HS-5 (cell line): ENCODE measurements around the gene GALNT12.

Experiments
- DNase-seq: peaks from one replicate; pipeline ENCODE4 v3.0.0-alpha.2; 2012; ENCODE audit warnings: low read depth

GALNT12 gene

DNA sequence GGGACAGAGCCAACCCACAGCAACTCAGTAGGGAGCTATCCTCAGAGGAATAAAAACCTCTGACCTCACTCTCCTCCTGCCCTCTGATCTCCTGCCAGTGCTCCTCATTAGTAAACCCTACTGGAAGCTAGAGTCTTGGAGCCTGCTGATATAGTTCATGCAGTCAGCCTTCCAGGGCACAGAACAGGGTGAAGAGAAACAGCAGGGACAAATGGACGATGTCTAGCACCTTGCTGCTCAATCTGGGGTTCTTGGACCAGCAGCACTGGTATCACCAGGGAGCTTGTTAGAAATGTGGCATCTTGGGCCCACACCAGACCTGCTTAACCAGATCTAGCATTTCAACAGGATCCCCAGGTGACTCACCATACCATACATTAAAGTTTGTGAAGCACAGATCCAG lies 5.5 kb upstream of the GALNT12 start:
- DNase-seq, result no peak

GRCh38 chr9:98804083-98804482 lies 3.4 kb upstream of the GALNT12 start:
- no peak for DNase-seq

- DNase-seq, result no peak
Observed at GRCh38 chr9:98805506-98806272, 1.8 kb upstream of the GALNT12 start.

- no peak for DNase-seq
Observed at GRCh38 chr9:98806394-98807035, 955 bp upstream of the GALNT12 start.

DNA sequence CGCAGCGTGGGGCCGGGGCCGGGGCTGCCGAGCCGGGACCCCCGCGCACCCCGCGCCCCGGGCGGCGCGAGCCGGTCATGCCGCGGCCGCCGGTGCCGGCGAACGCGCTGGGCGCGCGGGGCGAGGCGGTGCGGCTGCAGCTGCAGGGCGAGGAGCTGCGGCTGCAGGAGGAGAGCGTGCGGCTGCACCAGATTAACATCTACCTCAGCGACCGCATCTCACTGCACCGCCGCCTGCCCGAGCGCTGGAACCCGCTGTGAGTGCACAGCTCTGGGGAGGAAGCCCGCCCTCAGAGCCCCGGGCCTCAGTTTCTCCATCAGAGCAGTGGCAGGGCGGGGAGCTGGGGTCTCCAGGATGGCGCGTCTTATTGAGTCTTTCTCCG lies 335 bp downstream of the GALNT12 start:
- no peak for DNase-seq

GRCh38 chr9:98808411-98808815 lies 943 bp downstream of the GALNT12 start:
- DNase-seq, result no peak

DNA sequence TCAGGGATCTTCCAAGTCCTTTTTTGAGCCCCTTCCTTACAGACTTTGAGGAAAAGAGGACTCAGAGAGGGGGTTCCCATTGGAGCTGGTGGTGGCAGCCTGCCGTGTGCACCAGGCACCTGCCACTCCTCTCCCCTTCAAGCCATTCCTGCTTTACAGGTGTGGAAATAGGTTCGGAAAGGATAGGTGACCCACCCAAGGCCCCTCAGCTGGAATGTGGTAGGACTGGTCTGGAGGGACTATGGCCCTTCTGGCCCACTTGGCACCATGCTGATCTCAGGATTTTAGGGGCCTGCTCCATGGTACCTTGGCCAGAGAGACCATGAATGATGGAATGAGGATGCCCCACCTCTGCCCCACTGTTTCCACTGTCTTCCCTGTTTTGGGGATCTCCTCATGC lies 1.4 kb downstream of the GALNT12 start:
- no peak for DNase-seq

DNA sequence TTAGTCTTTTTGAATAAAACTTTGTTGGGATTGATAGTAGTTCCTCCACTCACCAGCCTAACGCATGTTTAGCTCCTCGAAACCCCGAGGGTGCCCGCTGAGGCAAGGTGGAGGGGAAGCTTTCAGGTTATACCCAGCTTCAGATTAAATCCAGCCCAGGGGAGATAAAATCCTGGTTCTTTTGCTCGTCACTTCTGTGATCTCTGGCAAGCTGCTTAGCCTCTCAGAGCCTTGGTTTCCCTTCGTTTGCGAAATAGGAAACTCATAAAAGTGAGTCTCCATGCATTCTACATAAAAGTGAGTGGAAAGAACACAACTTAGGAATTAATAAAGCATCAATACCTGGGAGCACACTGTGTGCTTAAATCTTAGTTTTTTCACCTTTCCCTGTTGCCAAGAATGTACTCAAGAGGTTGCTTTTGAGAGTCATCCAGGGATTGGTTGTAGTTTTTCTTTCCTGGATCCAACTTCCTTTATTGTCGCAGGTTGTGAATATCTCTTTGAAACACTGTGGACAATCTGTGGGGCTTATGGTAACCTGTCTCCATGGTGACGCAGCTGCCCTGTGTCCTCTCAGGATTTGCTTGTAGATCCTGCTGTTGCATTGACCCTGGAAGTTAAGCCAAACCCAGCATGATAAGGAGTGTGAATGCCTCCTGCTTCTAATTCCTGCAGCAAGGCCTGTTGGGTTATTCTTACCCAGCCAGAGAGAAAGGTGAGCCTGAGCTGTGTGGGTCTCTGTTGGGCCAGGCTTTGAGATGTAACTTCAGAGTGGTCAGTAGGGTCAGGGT lies 2.0 kb downstream of the GALNT12 start:
- DNase-seq, result no peak

GRCh38 chr9:98810102-98810842 lies 2.8 kb downstream of the GALNT12 start:
- DNase-seq, result no peak

- DNase-seq, result peak; percentile 78
Observed at GRCh38 chr9:98811051-98811650, 3.7 kb downstream of the GALNT12 start.

GRCh38 chr9:98815391-98815951 lies 8.0 kb downstream of the GALNT12 start:
- DNase-seq, result no peak

DNA sequence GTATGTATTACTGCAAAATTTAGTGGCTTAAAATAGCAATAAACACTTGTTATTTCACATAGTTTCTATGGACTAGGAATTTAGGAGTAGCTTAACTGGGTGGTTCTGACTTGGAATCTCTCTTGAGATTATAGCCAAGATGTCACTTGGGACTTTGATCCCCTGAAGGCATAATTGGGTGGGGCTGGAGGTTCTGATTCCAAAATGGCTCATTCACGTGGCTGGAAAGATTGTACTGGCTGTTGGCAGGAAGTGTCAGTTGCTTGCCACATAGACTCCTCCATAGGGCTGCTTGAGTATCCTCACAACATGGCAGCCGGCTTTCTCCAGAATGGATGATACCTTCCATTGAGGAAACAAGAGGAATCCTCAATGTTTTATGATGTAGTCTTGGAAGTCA lies 11.3 kb downstream of the GALNT12 start:
- no peak for DNase-seq

DNA sequence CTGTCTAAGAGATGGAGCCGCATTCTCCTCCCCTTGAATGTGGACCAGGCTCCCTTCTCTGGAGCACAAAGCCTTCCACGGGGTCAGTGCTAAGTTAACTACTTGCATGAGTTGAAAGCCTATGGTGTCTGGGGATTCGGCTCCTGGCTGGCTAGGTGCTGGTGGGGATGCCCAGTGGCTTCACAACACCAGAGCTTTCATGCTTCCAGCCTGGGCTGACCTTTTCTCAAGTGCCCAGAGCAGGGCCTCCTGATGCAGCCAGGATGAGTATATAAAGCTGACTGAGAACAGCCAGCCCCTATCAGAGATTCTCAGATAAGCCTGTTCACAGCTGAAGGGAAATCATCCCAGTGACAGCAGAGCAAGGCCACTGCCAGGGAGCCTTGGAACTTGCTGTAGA lies 11.8 kb downstream of the GALNT12 start:
- DNase-seq, result no peak

DNA sequence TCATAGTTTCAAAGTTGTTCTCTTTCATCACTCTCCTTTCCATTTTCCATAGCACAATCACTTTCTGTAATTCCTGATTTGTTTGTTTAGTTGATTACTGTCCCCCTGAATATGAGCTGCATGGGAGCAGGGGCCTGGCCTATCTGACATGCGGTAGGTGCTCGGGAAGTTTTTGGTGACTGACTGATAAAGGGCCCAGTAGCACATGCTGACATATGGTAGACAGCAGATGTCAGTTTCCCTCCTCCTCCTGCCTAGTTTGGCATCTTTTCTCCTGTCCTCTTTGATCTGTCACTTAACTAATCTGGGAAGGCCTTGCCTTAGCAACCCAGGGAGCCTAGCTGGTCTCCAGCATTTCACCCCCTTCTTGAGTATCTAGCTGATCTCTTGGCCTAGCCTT lies 14.4 kb downstream of the GALNT12 start:
- DNase-seq, result no peak

DNA sequence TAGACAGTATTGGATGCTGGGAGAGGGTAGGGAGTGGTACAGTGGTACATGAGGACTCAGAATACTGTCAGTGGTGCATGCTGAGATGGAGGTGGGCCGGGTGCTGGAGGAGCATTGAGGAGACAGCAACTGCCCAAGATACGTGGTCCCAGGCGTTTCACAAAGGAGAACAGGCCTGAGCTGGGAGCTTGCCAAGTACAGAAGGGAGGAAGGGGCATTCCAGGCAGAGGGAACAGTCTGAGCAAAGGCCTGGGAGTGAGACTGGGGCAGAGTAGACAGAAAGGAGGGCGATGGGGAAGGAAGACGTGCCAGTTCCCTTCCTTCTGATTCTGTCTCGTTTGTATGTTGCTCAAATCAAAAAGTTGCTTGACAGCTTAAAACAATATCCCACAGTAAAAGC lies 15.2 kb downstream of the GALNT12 start:
- DNase-seq, result no peak

DNA sequence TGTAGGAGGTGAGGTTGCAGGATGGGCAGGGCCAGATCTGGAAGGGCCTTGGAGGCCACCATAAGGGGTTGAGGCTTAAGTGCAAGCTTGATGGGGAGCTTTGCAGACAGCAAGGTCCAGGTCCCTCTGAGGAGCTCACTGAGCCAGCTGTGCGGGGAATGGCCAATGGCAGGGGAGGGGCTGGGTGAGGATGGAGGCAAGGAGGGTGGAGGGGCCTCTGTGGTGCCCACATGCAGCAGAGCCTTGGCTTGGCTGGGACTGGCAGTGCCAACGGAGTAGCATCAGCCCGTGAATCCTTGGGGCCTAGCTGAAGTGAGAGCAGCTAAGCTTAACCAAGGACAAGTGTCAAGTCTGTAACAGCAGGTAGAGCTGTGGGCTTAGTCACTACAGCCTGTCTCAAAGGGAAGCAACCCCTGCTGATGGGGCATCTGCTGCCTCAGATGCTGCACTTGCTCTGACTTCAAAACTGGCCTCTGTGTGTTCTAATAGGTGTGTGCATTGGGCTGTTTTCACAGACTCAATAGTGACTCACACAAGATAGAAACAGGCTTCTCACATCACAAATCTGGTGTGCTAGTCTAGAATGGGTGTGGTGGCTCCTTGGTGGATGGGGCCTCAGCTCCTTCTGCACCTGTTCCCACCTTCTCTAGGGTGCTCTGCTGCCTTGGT lies 16.3 kb downstream of the GALNT12 start:
- DNase-seq, result no peak

- DNase-seq, result no peak
Observed at GRCh38 chr9:98825414-98825813, 17.9 kb downstream of the GALNT12 start.

GRCh38 chr9:98826716-98827115 lies 19.2 kb downstream of the GALNT12 start:
- DNase-seq, result no peak

GRCh38 chr9:98829766-98830165 lies 22.3 kb downstream of the GALNT12 start:
- no peak for DNase-seq

DNA sequence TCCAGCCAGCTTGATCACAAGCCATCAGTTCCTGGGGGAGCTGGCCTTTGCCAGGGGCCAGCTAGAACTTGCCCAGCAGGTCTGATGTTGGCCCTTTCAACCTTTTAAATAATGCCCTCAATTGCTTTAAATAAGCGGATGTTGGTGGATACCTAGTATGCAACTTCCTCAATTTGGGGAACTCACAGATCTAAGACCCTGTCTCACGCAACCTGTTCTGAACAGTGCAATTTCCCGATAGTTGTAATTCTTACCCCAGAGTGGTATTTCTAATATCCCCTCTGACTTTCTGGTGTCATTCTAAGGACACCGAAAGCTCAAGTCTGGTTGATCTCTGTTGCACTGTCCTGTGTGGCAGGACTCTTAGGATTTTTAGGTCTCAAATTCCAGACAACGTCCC lies 23.1 kb downstream of the GALNT12 start:
- DNase-seq, result no peak

DNA sequence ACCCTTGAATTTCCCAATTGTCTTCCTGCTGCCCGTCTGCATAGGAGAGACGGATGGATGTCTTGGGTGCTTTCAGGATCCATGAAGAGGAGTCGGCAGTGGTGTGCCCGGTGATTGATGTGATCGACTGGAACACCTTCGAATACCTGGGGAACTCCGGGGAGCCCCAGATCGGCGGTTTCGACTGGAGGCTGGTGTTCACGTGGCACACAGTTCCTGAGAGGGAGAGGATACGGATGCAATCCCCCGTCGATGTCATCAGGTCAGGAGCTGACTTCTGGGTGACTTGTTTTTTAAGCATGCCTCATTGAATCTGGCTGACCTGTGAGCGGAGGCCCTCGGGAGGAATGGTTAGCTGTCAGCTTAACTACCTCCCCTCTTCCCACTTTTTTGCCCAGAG lies 24.2 kb downstream of the GALNT12 start:
- DNase-seq, result no peak
